HepG2 (cell line): ENCODE data around the gene DPEP3. TPM values are rescaled to one million over a fixed set of nuclear protein-coding genes. Genes with fewer than 3 reads are reported as not detected.
A peak's percentile ranks its signal among the peaks of the same experiment; 100 is the strongest.

Source experiments
- AGO2 ChIP-seq: fragments of 200-400 bp; formaldehyde crosslinking; optimal IDR thresholded peaks from 2 replicates; pipeline ENCODE3; 2017; ENCODE audit warnings: mild to moderate bottlenecking, low read depth, low read length, moderate library complexity
- ATF7 ChIP-seq, 2 experiments: fragments of 450-650 bp in 1 of 2; sonication (generic) in 1 of 2; formaldehyde crosslinking in 1 of 2; IDR thresholded peaks; 2 replicates each; pipeline versions ENCODE4 v1.4.0 to v1.6.1; 2016 to 2020; ENCODE audit warnings: antibody characterized with exemption in 1 of 2, mild to moderate bottlenecking in 1 of 2, missing genetic modification reagents in 1 of 2
- CENPT ChIP-seq: sonication (generic); formaldehyde crosslinking; IDR thresholded peaks from 2 replicates; pipeline ENCODE4 v1.8.0; 2022; ENCODE audit warnings: low read depth, mild to moderate bottlenecking, moderate library complexity, missing genetic modification reagents
- ERF ChIP-seq: IDR thresholded peaks from 2 replicates; pipeline ENCODE4 v1.6.1; 2018; ENCODE audit warnings: missing biosample characterization, missing genetic modification reagents
- KAT7 ChIP-seq: IDR thresholded peaks from 2 replicates; pipeline ENCODE4 v1.6.1; 2018; ENCODE audit warnings: borderline replicate concordance, missing compliant biosample characterization
- NBN ChIP-seq: fragments of 450-650 bp; conservative IDR thresholded peaks from 2 replicates; pipeline ENCODE4 v1.6.1; 2017
- TCF7L2 ChIP-seq: IDR thresholded peaks from 2 replicates; pipeline ENCODE4 v1.6.1; 2011; ENCODE audit warnings: mild to moderate bottlenecking, low read depth, low read length, moderate library complexity
- ZFP36L2 ChIP-seq: sonication (generic); formaldehyde crosslinking; IDR thresholded peaks from 2 replicates; pipeline ENCODE4 v1.4.0; 2020; ENCODE audit warnings: missing genetic modification reagents
- ZKSCAN5 ChIP-seq: sonication (generic); formaldehyde crosslinking; IDR thresholded peaks from 2 replicates; pipeline ENCODE4 v1.5.1; 2020; ENCODE audit warnings: mild to moderate bottlenecking, missing genetic modification reagents
- ZNF350 ChIP-seq: sonication (generic); formaldehyde crosslinking; IDR thresholded peaks from 2 replicates; pipeline ENCODE4 v1.4.0; 2020; ENCODE audit warnings: mild to moderate bottlenecking, low read depth, missing genetic modification reagents, borderline replicate concordance
- ZNF567 ChIP-seq: sonication (generic); formaldehyde crosslinking; IDR thresholded peaks from 2 replicates; pipeline ENCODE4 v1.8.1; 2023; ENCODE audit warnings: mild to moderate bottlenecking, missing genetic modification reagents, borderline replicate concordance
- ZNF619 ChIP-seq: sonication (generic); formaldehyde crosslinking; IDR thresholded peaks from 2 replicates; pipeline ENCODE4 v1.4.0; 2020; ENCODE audit warnings: mild to moderate bottlenecking, missing genetic modification reagents
- ZNF660 ChIP-seq: sonication (generic); formaldehyde crosslinking; IDR thresholded peaks from 2 replicates; pipeline ENCODE4 v1.5.1; 2020; ENCODE audit warnings: mild to moderate bottlenecking, low read depth, missing genetic modification reagents, borderline replicate concordance
- polyA plus RNA-seq, 8 experiments: library from polyadenylated mRNA; depleted of rRNA in 3 of 8; stranded (reverse) in 7 of 8; unstranded in 1 of 8; fragments of >200 nt; fragmentation: Illumina TruSeq in 4 of 8; extraction: Trizol in 4 of 8; gene quantifications; 2 replicates each; pipeline versions ENCODE4 v1.2.1 to v1.2.3, GENCODE V29; 2011 to 2016; ENCODE audit warnings: low read depth in 4 of 8, missing spikeins in 1 of 8, mixed read lengths in 1 of 8; ENCODE audit not compliant: insufficient read depth in 1 of 8
- total RNA-seq, 5 experiments: library from RNA; depleted of rRNA; stranded (reverse); fragments of >200 nt; fragmentation: Illumina TruSeq; extraction: Trizol; gene quantifications; 2 replicates each; pipeline ENCODE4 v1.2.3, GENCODE V29; 2016; ENCODE audit warnings: low read depth in 1 of 5
- TF ChIP-seq, protein P1 (sequence below): sonication (generic); formaldehyde crosslinking; IDR thresholded peaks from 2 replicates; pipeline ENCODE4 v1.5.1; 2020; ENCODE audit warnings: mild to moderate bottlenecking, missing genetic modification reagents, moderate library complexity
- TF ChIP-seq, protein P2 (sequence below): sonication (generic); formaldehyde crosslinking; IDR thresholded peaks from 2 replicates; pipeline ENCODE4 v1.5.1; 2020; ENCODE audit warnings: missing genetic modification reagents, mild to moderate bottlenecking, borderline replicate concordance
- TF ChIP-seq, protein P3 (sequence below): sonication (generic); formaldehyde crosslinking; IDR thresholded peaks from 2 replicates; pipeline ENCODE4 v1.9.0; 2021; ENCODE audit warnings: mild to moderate bottlenecking, missing genetic modification reagents
- TF ChIP-seq, protein P4 (sequence below): sonication (generic); formaldehyde crosslinking; conservative IDR thresholded peaks from 2 replicates; pipeline ENCODE4 v1.8.0; 2022; ENCODE audit warnings: low read depth, missing genetic modification reagents

Gene DPEP3
- total and polyA plus RNA-seq, 2 of the 13 experiments (the other 11 are each of a cell fraction or from before 2014, with no cell fraction given), result not detected

DNA sequence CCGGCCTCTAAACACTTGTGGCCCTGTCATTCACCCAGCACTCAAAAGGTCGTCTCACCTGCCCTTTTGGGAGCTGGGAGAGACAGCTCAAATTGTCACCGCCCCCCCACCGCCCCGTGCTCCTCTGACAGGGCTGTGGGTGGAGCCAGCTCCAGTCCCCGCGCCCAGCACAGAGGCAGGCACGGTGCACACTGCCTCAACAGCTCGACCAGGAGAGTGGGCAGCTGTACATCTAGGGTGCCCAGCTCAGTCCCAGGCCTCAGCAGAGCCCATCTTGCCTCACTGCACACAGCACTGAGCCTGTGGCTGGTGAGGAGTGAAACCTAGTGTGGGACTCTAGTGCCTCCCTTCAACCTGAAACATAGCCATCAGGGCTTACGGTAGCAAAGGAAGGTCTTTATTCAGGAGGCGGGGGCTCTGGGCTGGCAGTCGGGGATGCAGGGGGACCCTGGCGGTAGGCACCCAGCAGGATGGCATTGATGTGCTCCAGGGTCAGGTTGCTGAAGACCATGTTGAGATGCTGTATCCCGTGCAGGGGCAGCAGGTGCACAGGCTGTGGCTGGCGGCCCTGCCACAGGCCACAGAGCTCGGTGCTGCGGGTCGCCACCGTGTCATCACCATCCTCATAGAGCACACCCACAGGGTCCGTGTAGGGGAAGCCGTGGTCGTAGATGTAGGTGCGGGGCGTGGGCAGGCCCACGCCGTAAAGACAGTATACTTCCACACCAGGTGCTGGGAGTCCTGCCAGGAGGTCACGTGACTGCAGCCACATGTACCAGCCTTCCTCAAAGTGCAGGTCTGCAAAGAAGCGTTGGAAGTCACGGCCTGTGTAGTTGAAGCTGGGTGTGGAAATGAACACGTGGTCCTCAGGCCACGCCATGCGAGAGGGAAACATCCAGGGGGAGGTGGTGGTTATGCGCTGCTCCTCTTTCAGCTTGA is 40.5 kb downstream of the DPEP3 start (continued):
- no peak for TF ChIP-seq ATF7 (IDR thresholded peaks at IDR 0.05)
- TF ChIP-seq ATF7 (CRISPR knock-in tag; IDR thresholded peaks at IDR 0.05), result 0 out of 2 replicates have a peak, but pooled peaks have one; percentile 30
- TF ChIP-seq ZNF567 (CRISPR knock-in tag), result no peak
- TF ChIP-seq, protein P1, sequence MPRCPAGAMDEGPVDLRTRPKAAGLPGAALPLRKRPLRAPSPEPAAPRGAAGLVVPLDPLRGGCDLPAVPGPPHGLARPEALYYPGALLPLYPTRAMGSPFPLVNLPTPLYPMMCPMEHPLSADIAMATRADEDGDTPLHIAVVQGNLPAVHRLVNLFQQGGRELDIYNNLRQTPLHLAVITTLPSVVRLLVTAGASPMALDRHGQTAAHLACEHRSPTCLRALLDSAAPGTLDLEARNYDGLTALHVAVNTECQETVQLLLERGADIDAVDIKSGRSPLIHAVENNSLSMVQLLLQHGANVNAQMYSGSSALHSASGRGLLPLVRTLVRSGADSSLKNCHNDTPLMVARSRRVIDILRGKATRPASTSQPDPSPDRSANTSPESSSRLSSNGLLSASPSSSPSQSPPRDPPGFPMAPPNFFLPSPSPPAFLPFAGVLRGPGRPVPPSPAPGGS (CRISPR knock-in tag), result peak; percentile 63; the same call in 1 of the 2 replicates
- TF ChIP-seq ZKSCAN5 (CRISPR knock-in tag), result no peak
- no peak for TF ChIP-seq ZNF660 (CRISPR knock-in tag)
- no peak for TF ChIP-seq TCF7L2
- TF ChIP-seq ZFP36L2, result no peak
- TF ChIP-seq ERF, result no peak
- peak; percentile 97 for TF ChIP-seq AGO2
- TF ChIP-seq ZNF619 (CRISPR knock-in tag), result peak; percentile 66; the same call in 1 of the 2 replicates
- TF ChIP-seq, protein P2, sequence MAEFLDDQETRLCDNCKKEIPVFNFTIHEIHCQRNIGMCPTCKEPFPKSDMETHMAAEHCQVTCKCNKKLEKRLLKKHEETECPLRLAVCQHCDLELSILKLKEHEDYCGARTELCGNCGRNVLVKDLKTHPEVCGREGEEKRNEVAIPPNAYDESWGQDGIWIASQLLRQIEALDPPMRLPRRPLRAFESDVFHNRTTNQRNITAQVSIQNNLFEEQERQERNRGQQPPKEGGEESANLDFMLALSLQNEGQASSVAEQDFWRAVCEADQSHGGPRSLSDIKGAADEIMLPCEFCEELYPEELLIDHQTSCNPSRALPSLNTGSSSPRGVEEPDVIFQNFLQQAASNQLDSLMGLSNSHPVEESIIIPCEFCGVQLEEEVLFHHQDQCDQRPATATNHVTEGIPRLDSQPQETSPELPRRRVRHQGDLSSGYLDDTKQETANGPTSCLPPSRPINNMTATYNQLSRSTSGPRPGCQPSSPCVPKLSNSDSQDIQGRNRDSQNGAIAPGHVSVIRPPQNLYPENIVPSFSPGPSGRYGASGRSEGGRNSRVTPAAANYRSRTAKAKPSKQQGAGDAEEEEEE (CRISPR knock-in tag), result no peak
- TF ChIP-seq NBN, result no peak
- TF ChIP-seq KAT7 (CRISPR knock-in tag), result no peak
- peak; percentile 72; the same call in 1 of the 2 replicates for TF ChIP-seq ZNF350
- TF ChIP-seq, protein P3, sequence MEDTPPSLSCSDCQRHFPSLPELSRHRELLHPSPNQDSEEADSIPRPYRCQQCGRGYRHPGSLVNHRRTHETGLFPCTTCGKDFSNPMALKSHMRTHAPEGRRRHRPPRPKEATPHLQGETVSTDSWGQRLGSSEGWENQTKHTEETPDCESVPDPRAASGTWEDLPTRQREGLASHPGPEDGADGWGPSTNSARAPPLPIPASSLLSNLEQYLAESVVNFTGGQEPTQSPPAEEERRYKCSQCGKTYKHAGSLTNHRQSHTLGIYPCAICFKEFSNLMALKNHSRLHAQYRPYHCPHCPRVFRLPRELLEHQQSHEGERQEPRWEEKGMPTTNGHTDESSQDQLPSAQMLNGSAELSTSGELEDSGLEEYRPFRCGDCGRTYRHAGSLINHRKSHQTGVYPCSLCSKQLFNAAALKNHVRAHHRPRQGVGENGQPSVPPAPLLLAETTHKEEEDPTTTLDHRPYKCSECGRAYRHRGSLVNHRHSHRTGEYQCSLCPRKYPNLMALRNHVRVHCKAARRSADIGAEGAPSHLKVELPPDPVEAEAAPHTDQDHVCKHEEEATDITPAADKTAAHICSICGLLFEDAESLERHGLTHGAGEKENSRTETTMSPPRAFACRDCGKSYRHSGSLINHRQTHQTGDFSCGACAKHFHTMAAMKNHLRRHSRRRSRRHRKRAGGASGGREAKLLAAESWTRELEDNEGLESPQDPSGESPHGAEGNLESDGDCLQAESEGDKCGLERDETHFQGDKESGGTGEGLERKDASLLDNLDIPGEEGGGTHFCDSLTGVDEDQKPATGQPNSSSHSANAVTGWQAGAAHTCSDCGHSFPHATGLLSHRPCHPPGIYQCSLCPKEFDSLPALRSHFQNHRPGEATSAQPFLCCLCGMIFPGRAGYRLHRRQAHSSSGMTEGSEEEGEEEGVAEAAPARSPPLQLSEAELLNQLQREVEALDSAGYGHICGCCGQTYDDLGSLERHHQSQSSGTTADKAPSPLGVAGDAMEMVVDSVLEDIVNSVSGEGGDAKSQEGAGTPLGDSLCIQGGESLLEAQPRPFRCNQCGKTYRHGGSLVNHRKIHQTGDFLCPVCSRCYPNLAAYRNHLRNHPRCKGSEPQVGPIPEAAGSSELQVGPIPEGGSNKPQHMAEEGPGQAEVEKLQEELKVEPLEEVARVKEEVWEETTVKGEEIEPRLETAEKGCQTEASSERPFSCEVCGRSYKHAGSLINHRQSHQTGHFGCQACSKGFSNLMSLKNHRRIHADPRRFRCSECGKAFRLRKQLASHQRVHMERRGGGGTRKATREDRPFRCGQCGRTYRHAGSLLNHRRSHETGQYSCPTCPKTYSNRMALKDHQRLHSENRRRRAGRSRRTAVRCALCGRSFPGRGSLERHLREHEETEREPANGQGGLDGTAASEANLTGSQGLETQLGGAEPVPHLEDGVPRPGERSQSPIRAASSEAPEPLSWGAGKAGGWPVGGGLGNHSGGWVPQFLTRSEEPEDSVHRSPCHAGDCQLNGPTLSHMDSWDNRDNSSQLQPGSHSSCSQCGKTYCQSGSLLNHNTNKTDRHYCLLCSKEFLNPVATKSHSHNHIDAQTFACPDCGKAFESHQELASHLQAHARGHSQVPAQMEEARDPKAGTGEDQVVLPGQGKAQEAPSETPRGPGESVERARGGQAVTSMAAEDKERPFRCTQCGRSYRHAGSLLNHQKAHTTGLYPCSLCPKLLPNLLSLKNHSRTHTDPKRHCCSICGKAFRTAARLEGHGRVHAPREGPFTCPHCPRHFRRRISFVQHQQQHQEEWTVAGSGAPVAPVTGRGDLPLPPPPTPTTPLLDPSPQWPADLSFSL (CRISPR knock-in tag), result no peak
- TF ChIP-seq, protein P4, sequence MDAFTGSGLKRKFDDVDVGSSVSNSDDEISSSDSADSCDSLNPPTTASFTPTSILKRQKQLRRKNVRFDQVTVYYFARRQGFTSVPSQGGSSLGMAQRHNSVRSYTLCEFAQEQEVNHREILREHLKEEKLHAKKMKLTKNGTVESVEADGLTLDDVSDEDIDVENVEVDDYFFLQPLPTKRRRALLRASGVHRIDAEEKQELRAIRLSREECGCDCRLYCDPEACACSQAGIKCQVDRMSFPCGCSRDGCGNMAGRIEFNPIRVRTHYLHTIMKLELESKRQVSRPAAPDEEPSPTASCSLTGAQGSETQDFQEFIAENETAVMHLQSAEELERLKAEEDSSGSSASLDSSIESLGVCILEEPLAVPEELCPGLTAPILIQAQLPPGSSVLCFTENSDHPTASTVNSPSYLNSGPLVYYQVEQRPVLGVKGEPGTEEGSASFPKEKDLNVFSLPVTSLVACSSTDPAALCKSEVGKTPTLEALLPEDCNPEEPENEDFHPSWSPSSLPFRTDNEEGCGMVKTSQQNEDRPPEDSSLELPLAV (CRISPR knock-in tag), result no peak
- no peak for TF ChIP-seq CENPT (CRISPR knock-in tag)
